Astrocyte (in vitro differentiated cells and primary cell): Measurements from ENCODE around the gene PYGB.

Source experiments
- EZH2 ChIP-seq: IDR thresholded peaks from 2 replicates; pipeline ENCODE4 v1.6.1; 2012; ENCODE audit warnings: mild to moderate bottlenecking, low read length, inconsistent platforms; ENCODE audit not compliant: insufficient read depth
- TF ChIP-seq, protein P1 (sequence below): IDR thresholded peaks from 2 replicates; pipeline ENCODE4 v1.5.1; 2011; ENCODE audit warnings: low read depth, mild to moderate bottlenecking, inconsistent platforms, low read length, moderate library complexity; ENCODE audit not compliant: insufficient read depth

DNA sequence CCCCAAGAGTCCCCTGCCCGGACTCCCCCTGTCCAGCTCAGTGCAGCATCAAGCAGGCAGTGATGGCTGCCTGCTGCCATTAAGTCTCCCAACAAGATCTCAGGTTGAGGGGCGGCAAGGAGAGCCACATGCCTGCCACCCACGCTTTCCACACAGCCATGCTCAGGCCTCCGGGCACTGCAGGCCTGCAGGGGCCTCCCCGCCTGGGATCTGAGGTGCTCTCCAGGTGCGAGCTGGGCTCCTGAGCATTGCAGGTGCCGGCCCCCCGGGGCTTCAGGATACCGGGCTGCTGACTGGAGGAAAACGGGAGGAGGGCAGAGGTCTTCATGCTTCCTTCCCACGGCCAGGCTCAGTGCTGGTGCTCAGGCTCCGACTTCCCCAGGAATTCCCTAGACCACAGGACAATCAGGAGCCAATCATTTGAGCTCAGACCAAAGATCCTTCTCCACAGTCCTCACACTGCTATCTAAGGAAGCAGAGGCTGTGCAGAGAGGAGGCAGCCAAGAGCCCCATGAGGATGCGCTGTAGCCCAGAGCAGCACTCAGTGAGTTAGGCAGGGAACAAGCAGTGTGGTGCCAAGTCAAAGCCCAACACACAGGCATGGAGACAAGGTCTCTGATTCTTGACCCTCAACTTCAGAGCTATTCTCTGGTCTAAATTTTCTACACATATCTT is 52.7 kb downstream of the PYGB start:
- no peak for TF ChIP-seq EZH2
- TF ChIP-seq, protein P1, sequence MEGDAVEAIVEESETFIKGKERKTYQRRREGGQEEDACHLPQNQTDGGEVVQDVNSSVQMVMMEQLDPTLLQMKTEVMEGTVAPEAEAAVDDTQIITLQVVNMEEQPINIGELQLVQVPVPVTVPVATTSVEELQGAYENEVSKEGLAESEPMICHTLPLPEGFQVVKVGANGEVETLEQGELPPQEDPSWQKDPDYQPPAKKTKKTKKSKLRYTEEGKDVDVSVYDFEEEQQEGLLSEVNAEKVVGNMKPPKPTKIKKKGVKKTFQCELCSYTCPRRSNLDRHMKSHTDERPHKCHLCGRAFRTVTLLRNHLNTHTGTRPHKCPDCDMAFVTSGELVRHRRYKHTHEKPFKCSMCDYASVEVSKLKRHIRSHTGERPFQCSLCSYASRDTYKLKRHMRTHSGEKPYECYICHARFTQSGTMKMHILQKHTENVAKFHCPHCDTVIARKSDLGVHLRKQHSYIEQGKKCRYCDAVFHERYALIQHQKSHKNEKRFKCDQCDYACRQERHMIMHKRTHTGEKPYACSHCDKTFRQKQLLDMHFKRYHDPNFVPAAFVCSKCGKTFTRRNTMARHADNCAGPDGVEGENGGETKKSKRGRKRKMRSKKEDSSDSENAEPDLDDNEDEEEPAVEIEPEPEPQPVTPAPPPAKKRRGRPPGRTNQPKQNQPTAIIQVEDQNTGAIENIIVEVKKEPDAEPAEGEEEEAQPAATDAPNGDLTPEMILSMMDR: no peak
